GM12891 (cell line): ENCODE results near the gene SLC38A3.

ENCODE experiments used
- POLR2A ChIP-seq: IDR thresholded peaks from 2 replicates; pipeline ENCODE4 v1.6.1; 2011; ENCODE audit warnings: low read depth, low read length, control low read depth
- POLR2AphosphoS5 ChIP-seq: IDR thresholded peaks from 2 replicates; pipeline ENCODE4 v1.6.1; 2011; ENCODE audit warnings: low read depth, low read length, control low read depth

DNA sequence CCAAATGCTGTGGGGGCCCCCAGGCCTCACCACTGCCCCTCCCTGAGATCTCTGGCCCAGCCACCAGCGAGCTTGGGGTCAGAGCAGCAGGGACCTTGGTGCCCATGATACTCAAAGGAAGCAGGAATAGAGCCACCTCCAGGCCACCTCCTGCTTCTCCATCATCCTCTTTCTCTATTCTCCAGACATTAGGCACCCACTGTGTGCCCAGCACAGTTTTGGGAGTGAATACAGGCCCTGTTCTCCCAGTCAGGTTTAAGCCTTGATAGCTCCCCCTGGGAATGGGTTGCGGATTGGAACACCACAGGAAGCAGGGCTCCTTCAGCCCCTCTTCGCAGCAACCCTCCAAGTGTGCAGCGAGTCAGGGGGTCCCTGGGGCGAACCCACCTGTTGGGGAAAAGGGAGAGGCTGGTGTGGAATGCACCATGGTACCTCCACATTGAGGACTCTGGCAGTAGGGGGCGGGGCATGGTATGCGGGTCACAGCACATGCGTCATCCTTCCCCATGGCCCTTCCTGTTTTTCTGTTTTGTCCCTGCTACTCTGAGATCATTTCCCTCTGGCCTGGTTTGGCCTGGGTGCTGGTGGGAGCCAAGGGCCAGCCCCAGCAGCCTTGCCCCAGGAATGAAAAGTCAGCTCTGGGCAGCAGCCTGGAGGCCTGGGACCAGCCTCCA is 49.6 kb downstream of the SLC38A3 start:
- TF ChIP-seq POLR2A (no peak), POLR2AphosphoS5 (no peak)
